Measurements from ENCODE around the gene AGBL1. TPM values are rescaled to one million over a fixed set of nuclear protein-coding genes. Genes with fewer than 3 reads are reported as not detected.

AGBL1 gene
- total RNA-seq, 2 donors from 2014 or later, result 0.23 to 0.91 TPM

GRCh38 chr15:86744198-86744780, 664.6 kb downstream of the AGBL1 start:
- no peaks in the 10 kb centered on the region for H3K9me3 ChIP-seq
- no peak overlapping the region for H3K4me3 ChIP-seq
- intact Hi-C loops (cut with DNase I), result no loop called here
- no peaks in the 10 kb centered on the region for H3K27me3 ChIP-seq (replicated peaks; ENCODE audit: insufficient read depth)
- no peaks in the 10 kb centered on the region for H3K4me1 ChIP-seq (replicated peaks)
- TF ChIP-seq POLR2AphosphoS5 (IDR thresholded peaks at IDR 0.05), result no peak
- no peak for TF ChIP-seq CTCF (IDR thresholded peaks at IDR 0.05)
- TF ChIP-seq POLR2A (IDR thresholded peaks at IDR 0.05), result no peak
- 73% methylated on average over 7 of the region's 7 CpGs for WGBS
- no peak overlapping the region for H3K27ac ChIP-seq
- no peak for DNase-seq (ENCODE audit: low spot score)
- no peaks in the 10 kb centered on the region for H3K36me3 ChIP-seq

GRCh38 chr15:86751116-86751515, 671.4 kb downstream of the AGBL1 start:
- no peak for TF ChIP-seq POLR2A (IDR thresholded peaks at IDR 0.05)
- no peak for TF ChIP-seq POLR2AphosphoS5 (IDR thresholded peaks at IDR 0.05)
- no peak for TF ChIP-seq CTCF (IDR thresholded peaks at IDR 0.05)
- peaks cover 3% of the 10 kb centered on the region for H3K27me3 ChIP-seq (replicated peaks; ENCODE audit: insufficient read depth)
- WGBS, result 70% methylated on average over 1 of the region's 1 CpG
- no peak for DNase-seq (ENCODE audit: low spot score)
- H3K27ac ChIP-seq, result no peak overlapping the region
- intact Hi-C loops (cut with DNase I), result no loop called here
- no peaks in the 10 kb centered on the region for H3K9me3 ChIP-seq
- no peaks in the 10 kb centered on the region for H3K36me3 ChIP-seq
- no peaks in the 10 kb centered on the region for H3K4me1 ChIP-seq (replicated peaks)
- no peak overlapping the region for H3K4me3 ChIP-seq

DNA sequence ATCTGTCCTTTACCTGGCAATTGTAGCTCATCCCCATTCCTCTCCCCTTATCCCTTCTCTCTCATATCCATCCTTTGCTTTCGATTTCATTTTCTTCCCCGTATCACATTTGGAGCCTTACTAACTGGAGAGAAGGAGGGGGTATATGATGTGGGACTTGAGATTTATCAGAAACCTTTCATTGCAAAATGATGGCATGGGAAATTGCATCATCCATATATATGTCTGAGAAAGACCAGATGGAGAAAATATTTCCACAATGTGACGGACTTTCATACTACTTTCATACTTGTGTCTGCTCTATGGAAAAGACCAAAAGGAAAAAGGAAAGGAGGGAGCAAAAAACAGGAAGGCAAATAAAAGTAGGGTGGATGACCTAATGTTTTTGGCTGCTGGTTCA, 675.2 kb downstream of the AGBL1 start:
- H3K4me1 ChIP-seq (replicated peaks), result no peaks in the 10 kb centered on the region
- WGBS, result 80% methylated on average over 3 of the region's 3 CpGs
- no peak overlapping the region for H3K4me3 ChIP-seq
- DNase-seq (ENCODE audit: low spot score), result no peak
- H3K9me3 ChIP-seq, result no peaks in the 10 kb centered on the region
- peaks cover 3% of the 10 kb centered on the region for H3K27me3 ChIP-seq (replicated peaks; ENCODE audit: insufficient read depth)
- H3K36me3 ChIP-seq, result no peaks in the 10 kb centered on the region
- intact Hi-C loops (cut with DNase I), result no loop called here
- no peak for TF ChIP-seq CTCF (IDR thresholded peaks at IDR 0.05)
- TF ChIP-seq POLR2A (IDR thresholded peaks at IDR 0.05), result no peak
- no peak for TF ChIP-seq POLR2AphosphoS5 (IDR thresholded peaks at IDR 0.05)
- no peak overlapping the region for H3K27ac ChIP-seq

DNA sequence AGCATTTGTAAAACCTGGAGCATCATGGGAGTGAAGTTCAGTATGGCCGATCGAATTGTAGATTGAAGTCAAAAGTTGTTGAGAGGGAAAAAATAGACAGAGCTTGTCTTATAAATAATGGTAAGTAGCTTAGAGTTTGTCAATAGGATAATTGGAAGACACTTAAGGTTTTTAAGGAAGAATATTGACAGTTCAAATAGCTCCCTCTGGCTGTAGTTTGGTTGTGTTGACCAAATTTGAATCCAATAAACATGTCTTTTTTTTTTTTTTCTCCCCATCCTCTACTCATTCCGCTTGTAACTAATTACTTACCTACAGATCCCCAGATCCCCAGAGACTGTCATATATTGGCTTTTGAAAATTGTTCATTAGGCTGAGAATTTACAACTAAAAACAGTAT, 677.0 kb downstream of the AGBL1 start:
- intact Hi-C loops (cut with DNase I), result no loop called here
- TF ChIP-seq POLR2A (IDR thresholded peaks at IDR 0.05) (no peak), CTCF (IDR thresholded peaks at IDR 0.05) (peak in 1 of 4 experiments; percentile 9)
- WGBS, result 84% methylated on average over 3 of the region's 3 CpGs
- Histone ChIP-seq H3K36me3 (no peaks in the 10 kb centered on the region), H3K27me3 (replicated peaks; ENCODE audit: insufficient read depth) (peaks cover 3% of the 10 kb centered on the region), H3K9me3 (no peaks in the 10 kb centered on the region), H3K4me3 (no peak overlapping the region), H3K27ac (no peak overlapping the region), H3K4me1 (replicated peaks) (no peaks in the 10 kb centered on the region)
- DNase-seq (ENCODE audit: low spot score), result no peak

- Histone ChIP-seq H3K4me3 (no peak overlapping the region), H3K36me3 (no peaks in the 10 kb centered on the region), H3K27me3 (replicated peaks; ENCODE audit: insufficient read depth) (no peaks in the 10 kb centered on the region), H3K4me1 (replicated peaks) (no peaks in the 10 kb centered on the region), H3K27ac (no peak overlapping the region), H3K9me3 (no peaks in the 10 kb centered on the region)
- WGBS, result 56% methylated on average over 5 of the region's 5 CpGs
- intact Hi-C loops (cut with DNase I), result no loop called here
- no peak for DNase-seq (ENCODE audit: low spot score)
- TF ChIP-seq CTCF (IDR thresholded peaks at IDR 0.05) (no peak), POLR2A (IDR thresholded peaks at IDR 0.05) (no peak)
Observed at GRCh38 chr15:86759800-86760523, 680.3 kb downstream of the AGBL1 start.

Measured in prostate gland (tissue), 2 donors.